SKM-1 treated with dmso at 0.1 percent for 144 hours (cell line): ENCODE data around the gene DACH1.

ENCODE experiments used
- DNase-seq: peaks from one replicate; lab custom pipeline; 2025; ENCODE audit not compliant: unreplicated experiment; lab: John Stamatoyannopoulos, UW

Gene DACH1

DNA sequence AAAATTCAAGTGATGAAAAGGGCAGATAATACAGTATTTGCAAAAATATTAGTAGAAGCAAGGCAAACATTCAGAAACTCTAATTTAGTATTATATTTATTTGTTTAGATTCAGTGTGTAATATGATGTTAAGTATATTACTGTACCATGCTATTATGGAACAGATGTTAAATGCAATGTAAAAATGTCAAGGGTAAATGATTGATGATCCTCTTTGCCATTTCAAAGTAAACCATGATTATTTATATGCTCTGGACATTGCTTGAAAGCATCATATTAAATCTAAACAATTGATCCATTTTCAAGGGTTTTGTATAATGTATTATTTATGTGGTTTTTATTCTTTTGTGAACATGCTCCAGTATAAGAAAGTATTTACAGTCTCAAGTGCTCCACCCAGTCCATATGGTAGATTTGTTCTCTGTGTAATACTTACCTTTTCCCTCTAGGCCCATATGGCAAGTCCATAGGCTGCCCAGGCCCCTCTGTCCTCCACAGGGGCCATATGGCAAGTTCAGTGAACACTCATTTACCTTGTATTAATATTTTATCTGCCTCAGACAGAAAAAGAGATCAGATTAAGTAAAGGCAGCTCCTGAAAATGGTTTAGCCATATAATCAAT, 353.5 kb downstream of the DACH1 start:
- DNase-seq = no peak

DNA sequence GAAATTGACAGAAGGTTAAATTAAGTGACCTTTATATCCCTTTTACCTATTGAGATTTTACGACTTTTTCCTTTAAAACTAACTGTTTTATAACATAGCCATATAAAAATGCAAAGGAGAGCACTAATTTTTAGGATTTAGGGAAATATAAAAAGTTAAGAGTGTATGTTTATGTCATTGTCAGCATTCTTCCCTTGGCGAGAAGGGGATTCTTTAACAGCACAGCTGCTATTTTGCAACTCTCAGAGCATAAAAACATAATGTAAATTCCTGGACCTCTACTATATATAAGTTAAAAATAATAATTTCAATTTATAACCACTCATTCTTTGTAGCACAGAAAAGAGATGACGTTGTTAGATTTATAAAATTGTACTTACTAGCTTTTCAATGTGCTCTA, 363.2 kb downstream of the DACH1 start:
- DNase-seq = no peak

GRCh38 chr13:71499944-71500514, 367.0 kb downstream of the DACH1 start:
- DNase-seq = no peak

DNA sequence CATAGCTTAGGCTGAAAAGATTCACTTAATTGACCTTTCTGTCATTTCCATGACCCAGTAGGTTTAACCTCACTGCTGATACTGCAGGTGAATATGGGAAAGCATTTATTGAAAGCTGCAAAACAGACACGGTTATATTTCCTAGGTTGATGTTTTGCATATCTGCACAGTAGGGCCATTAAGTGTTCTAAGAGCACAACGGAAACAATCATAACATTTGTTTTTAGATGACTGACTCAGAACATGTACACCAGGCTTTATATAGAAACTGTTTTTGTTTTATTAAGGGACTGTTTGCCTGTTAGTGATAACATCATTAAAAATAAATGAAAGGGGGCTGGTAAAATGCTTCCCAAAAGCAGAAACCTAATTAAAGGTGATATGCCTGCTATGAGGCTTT, 367.8 kb downstream of the DACH1 start:
- DNase-seq = no peak

DNA sequence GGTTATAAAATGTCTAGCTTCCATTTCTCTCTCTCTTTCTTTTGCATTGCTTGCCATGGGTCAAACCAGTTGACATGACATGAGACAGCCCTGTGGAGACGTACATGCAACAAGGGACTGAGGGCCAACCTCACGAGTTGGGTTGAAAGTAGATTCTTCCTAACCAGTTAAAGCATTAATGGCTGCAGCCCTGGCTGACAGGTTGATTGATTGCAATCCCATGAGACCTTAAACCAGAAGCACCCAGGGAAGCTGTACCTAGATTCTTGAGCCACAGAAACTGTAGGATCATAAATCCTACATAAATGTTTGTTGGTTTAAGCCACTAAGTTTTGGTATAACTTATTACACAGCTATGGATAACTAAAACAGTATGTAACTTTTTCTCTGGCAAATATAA, 373.8 kb downstream of the DACH1 start:
- DNase-seq = no peak

DNA sequence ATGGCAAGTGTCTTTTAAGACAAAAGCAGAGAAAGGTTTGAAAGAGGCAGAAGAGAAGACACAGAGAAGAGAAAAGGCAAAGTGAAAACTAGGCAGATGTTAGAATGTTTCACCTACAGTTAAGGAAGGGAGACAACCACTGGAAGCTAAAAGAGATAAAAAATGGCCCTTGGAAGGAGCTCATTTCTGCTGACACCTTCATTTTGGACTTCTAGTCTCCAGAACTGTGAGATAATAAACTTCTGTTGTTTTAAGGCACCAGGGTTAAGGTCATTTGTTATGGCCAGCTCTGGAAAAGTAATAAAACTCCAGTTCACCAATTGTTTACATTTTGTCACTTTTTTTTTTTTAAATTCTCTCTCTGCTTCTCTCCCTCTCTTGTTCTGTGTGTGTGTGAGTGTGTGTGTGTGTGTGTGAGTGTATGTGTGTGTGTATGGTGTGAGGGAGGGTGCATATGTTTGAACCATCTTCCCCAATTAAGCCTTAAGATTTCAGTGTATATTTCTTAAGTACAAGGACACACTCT, 374.6 kb downstream of the DACH1 start:
- DNase-seq = no peak

GRCh38 chr13:71491010-71491409, 376.0 kb downstream of the DACH1 start:
- DNase-seq = no peak

DNA sequence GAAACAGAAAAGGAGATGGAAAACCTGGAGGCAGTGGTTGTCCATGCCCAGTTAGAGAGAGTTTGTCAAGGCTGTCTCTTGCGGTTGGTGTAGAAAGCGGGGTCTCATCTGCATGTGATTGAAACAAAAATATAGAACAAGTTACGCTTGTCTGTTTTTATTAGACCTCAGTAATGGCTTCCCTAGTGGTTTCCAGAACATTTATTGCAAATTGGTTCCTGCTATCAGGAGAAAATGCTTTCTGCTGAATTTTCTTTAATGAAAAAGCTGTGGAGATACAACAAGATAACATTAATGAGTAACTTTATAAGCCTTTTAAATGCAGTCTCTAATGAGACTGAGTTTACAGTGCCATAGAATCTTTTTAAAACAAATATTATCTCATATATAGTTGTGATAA, 378.0 kb downstream of the DACH1 start:
- no peak for DNase-seq

GRCh38 chr13:71488201-71488600, 378.8 kb downstream of the DACH1 start:
- DNase-seq = no peak

DNA sequence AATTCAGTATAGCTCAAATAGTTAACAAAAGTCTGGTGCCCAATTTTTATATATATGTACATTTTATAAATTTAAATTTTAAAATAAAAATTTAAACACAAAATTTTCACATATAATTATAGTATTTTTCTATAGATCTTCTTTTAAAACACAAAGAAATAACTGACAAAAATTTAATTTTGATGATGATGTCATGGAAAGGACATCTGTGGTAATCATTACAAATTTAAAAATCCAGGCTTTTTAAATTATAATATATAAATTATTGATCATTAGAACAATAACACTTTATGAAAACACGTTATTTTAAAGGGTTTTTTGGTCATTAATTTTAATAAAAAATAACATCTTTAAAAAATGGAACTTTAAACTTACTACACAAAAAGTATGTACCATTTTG, 381.1 kb downstream of the DACH1 start:
- no peak for DNase-seq

DNA sequence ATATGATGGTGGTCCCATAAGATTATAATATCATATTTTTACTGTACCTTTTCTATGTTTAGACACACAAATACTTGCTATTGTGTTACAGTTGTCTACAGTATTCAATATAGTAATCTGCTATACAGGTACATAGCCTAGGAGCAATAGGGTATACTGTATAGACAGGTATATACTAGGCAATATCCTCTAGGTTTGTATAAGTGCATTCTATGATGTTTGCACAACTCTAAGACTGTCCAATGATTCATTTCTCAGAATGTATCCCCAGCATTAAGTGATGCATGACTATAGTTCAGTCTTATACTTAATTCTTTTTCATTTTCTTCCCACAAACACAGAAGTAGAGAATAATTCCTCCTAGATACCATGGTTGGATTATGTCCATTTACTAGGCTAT, 383.3 kb downstream of the DACH1 start:
- no peak for DNase-seq

- no peak for DNase-seq
Observed at GRCh38 chr13:71481501-71481900, 385.5 kb downstream of the DACH1 start.

GRCh38 chr13:71481046-71481445, 386.0 kb downstream of the DACH1 start:
- DNase-seq = no peak

GRCh38 chr13:71477735-71478134, 389.3 kb downstream of the DACH1 start:
- no peak for DNase-seq

DNA sequence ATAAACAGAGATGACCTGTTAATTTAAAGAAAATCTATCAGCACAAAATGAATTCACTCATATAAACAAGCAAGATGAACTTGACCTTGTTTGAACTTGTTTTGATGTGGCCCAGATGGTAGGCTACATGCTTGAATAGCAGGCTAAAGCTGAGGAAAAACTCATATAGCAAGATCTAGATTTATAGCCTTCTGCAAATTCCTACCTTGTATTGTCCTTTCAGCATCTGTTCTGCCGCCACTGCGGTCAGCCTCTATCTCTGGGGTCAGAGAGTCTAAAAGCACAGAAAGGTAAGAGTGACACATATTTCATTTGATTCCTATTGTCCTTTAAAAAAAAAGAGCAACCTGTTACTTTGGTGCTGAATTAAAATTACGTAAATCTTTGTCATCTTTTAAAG, 392.1 kb downstream of the DACH1 start:
- DNase-seq = no peak

DNA sequence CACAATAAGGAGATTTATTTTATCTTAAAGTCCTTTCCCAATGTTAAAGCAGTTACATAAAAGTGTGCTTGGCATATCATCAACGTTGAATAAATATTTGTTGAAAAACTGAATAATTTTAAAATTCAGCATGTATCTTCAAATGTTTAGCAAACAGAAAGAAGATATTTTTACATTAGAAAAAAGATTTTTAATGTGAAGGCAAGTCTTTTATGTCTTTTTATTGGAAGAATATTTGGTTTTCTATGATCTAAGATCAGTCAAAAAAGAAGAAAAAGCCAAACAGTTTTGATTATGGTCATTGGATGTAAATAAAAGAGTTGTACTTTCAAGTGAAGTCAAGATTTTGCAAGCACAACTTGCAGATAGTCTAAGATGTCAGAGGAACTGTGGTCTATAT, 397.4 kb downstream of the DACH1 start:
- no peak for DNase-seq

GRCh38 chr13:71464686-71465085, 402.3 kb downstream of the DACH1 start:
- DNase-seq = no peak

DNA sequence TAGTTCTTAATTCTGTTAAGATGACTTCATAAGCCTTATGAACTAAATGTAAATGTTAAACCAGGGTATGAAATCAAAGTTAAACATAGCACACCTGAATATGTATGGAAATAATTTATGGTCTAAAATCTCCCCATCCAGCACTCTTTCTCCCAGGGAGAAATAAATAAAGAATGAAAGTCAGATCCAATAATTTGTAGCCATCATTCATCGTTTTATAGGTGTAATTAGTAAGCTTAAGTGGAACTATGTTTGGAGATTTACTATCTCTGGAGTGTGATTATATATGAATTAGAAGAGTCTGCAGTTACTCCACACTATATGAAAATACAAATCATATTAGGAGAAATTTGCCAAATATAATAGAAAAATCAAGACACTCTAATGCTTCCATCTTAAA, 405.1 kb downstream of the DACH1 start:
- DNase-seq = no peak

GRCh38 chr13:71460211-71460610, 406.8 kb downstream of the DACH1 start:
- no peak for DNase-seq

DNA sequence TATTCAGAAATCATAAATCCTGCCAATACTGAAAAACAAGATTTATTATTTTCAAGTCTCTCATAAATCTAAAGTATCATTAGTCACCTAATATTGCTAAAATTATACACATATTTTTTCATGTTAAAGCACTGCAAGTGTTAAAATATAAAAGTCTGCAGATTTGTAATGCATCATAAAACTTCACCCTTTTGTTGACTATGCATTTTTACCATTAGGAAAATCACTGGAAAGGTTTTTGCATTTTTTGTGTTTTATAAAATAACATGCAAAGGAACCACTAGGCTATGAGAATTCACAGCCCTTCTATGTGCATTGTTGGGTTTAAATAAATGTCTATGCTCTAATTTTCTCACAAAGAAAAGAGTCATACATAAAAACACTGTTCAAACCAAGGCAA, 407.3 kb downstream of the DACH1 start:
- DNase-seq = no peak

DNA sequence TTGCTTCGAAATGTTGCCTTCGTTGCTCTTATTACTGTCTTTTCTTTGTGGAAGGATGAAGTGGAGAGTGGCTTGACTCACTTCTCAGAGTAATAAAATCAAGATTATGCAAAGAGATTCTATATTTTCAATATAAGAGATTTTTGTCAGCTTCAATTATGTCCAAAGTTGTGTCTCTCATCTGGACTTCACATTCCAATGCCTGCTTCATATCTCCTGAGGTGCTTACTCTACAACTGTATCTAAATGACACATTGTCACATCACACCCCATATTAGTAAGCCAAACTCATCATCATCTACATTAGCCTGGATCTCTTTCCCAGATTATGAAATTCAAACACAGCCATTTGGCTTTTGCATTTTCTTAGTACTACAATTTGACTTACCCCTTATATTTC, 409.4 kb downstream of the DACH1 start:
- DNase-seq = no peak

DNA sequence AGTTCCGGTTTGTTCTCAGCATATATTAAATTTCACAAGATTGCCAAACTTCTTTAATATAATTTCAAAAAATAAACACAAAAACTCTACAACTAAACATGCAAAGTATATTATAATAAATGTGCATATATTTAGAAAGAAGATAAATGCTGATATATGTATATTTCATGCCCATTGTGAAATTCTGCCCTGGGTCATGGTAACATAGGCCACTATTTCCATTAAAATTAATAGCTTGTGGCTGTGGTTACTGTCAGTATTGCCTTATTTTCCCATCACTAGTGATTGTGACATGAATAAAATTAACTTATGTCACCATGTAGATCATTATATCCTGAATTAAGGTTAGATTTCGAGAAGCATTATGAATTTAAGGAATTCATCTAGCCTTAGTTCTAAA, 410.9 kb downstream of the DACH1 start:
- no peak for DNase-seq

DNA sequence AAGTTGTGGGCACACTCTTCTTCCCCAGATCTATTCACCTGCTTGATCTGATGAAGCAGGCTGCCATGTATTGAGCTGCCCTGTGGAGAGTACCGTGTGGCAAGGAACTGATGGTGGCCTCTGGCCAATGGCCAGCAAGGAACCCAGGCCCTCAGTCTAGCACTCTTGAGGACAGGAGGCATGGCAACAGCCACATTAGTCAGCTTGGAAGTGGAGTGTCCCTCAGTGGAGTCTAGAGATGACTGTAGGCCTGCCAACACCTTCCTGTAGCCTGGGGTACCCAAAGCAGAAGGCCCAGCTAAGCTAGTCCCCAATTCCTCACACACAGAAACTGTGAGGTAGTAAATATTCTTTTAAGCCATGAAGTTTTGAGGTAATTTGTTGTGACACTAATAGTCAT, 412.5 kb downstream of the DACH1 start:
- no peak for DNase-seq
